ENCODE data around the gene SEC61A2.
A peak's percentile ranks its signal among the peaks of the same experiment; 100 is the strongest.
"Not testable (repeated sequence)": the region's sequence is repeated elsewhere in the genome, so short reads cannot be mapped to it uniquely, and the experiment has no call there.

The SEC61A2 gene

GRCh38 chr10:12129222-12130111 is at the start of gene SEC61A2:
SEC61A2 (plus strand) TSS chr10:12129677; CDS start chr10:12129788, 111 bp downstream.
- peak; percentile 100 for DNase-seq

GRCh38 chr10:12081470-12081869 is 48.0 kb upstream of the SEC61A2 start:
- no peak for DNase-seq

GRCh38 chr10:12081879-12082557 is 47.5 kb upstream of the SEC61A2 start:
- DNase-seq: no peak

GRCh38 chr10:12088919-12089318 is 40.6 kb upstream of the SEC61A2 start:
- DNase-seq: no peak

GRCh38 chr10:12091421-12091820 is 38.1 kb upstream of the SEC61A2 start:
- DNase-seq: no peak

- not testable (repeated sequence) for DNase-seq
Measured at GRCh38 chr10:12097361-12097760, 32.1 kb upstream of the SEC61A2 start.

GRCh38 chr10:12097791-12098190 is 31.7 kb upstream of the SEC61A2 start:
- DNase-seq: no peak

- no peak for DNase-seq
Measured at GRCh38 chr10:12098966-12099365, 30.5 kb upstream of the SEC61A2 start.

GRCh38 chr10:12103802-12104201 is 25.7 kb upstream of the SEC61A2 start:
- DNase-seq: no peak

- no peak for DNase-seq
Measured at GRCh38 chr10:12107781-12108180, 21.7 kb upstream of the SEC61A2 start.

- no peak for DNase-seq
Measured at GRCh38 chr10:12109286-12109685, 20.2 kb upstream of the SEC61A2 start.

GRCh38 chr10:12111528-12111927 is 17.9 kb upstream of the SEC61A2 start:
- no peak for DNase-seq

- no peak for DNase-seq
Measured at GRCh38 chr10:12113627-12114026, 15.8 kb upstream of the SEC61A2 start.

GRCh38 chr10:12121673-12122072 is 7.8 kb upstream of the SEC61A2 start:
- no peak for DNase-seq

GRCh38 chr10:12130237-12130872 is 878 bp downstream of the SEC61A2 start:
- no peak for DNase-seq

- no peak for DNase-seq
Measured at GRCh38 chr10:12135631-12136030, 6.2 kb downstream of the SEC61A2 start.

- no peak for DNase-seq
Measured at GRCh38 chr10:12140038-12140437, 10.6 kb downstream of the SEC61A2 start.

- no peak for DNase-seq
Measured at GRCh38 chr10:12144538-12144937, 15.1 kb downstream of the SEC61A2 start.

- no peak for DNase-seq
Measured at GRCh38 chr10:12150163-12150562, 20.7 kb downstream of the SEC61A2 start.

- no peak for DNase-seq
Measured at GRCh38 chr10:12154516-12154915, 25.0 kb downstream of the SEC61A2 start.

GRCh38 chr10:12156367-12157123 is 27.1 kb downstream of the SEC61A2 start:
- no peak for DNase-seq

GRCh38 chr10:12158111-12158510 is 28.6 kb downstream of the SEC61A2 start:
- no peak for DNase-seq

- DNase-seq: no peak
Measured at GRCh38 chr10:12160664-12161063, 31.2 kb downstream of the SEC61A2 start.
